ENCODE measurements around the gene TXLNG.

Gene TXLNG

GRCh38 chrX:16825264-16826035, 39.2 kb downstream of the TXLNG start:
- no peak overlapping the region for H3K4me3 ChIP-seq (ENCODE audit: low read depth, low read length)
- DNase-seq (ENCODE audit: low read depth) = peak; percentile 4
- TF ChIP-seq CTCF (IDR thresholded peaks at IDR 0.05; ENCODE audit: insufficient read depth, low read depth, low read length, missing control alignments) = no peak

- TF ChIP-seq CTCF (IDR thresholded peaks at IDR 0.05; ENCODE audit: insufficient read depth, low read depth, low read length, missing control alignments) = no peak
- DNase-seq (ENCODE audit: low read depth) = peak; percentile 30
- H3K4me3 ChIP-seq (ENCODE audit: low read depth, low read length) = no peak overlapping the region
Measured at GRCh38 chrX:16826207-16826606, 39.9 kb downstream of the TXLNG start.

GRCh38 chrX:16827225-16827624, 41.0 kb downstream of the TXLNG start:
- DNase-seq (ENCODE audit: low read depth) = no peak
- no peak overlapping the region for H3K4me3 ChIP-seq (ENCODE audit: low read depth, low read length)
- TF ChIP-seq CTCF (IDR thresholded peaks at IDR 0.05; ENCODE audit: insufficient read depth, low read depth, low read length, missing control alignments) = no peak

- DNase-seq (ENCODE audit: low read depth) = no peak
- no peak for TF ChIP-seq CTCF (IDR thresholded peaks at IDR 0.05; ENCODE audit: insufficient read depth, low read depth, low read length, missing control alignments)
- H3K4me3 ChIP-seq (ENCODE audit: low read depth, low read length) = no peak overlapping the region
Measured at GRCh38 chrX:16828124-16828908, 42.0 kb downstream of the TXLNG start.

GRCh38 chrX:16832301-16832700, 46.0 kb downstream of the TXLNG start:
- no peak for DNase-seq (ENCODE audit: low read depth)
- no peak overlapping the region for H3K4me3 ChIP-seq (ENCODE audit: low read depth, low read length)
- TF ChIP-seq CTCF (IDR thresholded peaks at IDR 0.05; ENCODE audit: insufficient read depth, low read depth, low read length, missing control alignments) = no peak

GRCh38 chrX:16834806-16835205, 48.5 kb downstream of the TXLNG start:
- TF ChIP-seq CTCF (IDR thresholded peaks at IDR 0.05; ENCODE audit: insufficient read depth, low read depth, low read length, missing control alignments) = no peak
- H3K4me3 ChIP-seq (ENCODE audit: low read depth, low read length) = no peak overlapping the region
- no peak for DNase-seq (ENCODE audit: low read depth)
